HepG2 (cell line): ENCODE results near the gene MICAL1. TPM values are rescaled to one million over a fixed set of nuclear protein-coding genes. Genes with fewer than 3 reads are reported as not detected.

Source experiments
- ARNT2 ChIP-seq: sonication (generic); formaldehyde crosslinking; IDR thresholded peaks from 2 replicates; pipeline ENCODE4 v1.8.0; 2022; ENCODE audit warnings: mild to moderate bottlenecking, low read depth, missing genetic modification reagents, moderate library complexity
- CBX5 ChIP-seq: sonication (generic); formaldehyde crosslinking; IDR thresholded peaks from 2 replicates; pipeline ENCODE4 v1.4.0; 2020; ENCODE audit warnings: missing genetic modification reagents, borderline replicate concordance
- CEBPZ ChIP-seq: IDR thresholded peaks from 2 replicates; pipeline ENCODE4 v1.6.1; 2012; ENCODE audit warnings: low read length, improper control_type of control experiment
- EEA1 ChIP-seq: sonication (generic); formaldehyde crosslinking; IDR thresholded peaks from 2 replicates; pipeline ENCODE4 v1.5.1; 2020; ENCODE audit warnings: mild to moderate bottlenecking, missing genetic modification reagents, borderline replicate concordance
- ELF1 ChIP-seq: sonication (generic); formaldehyde crosslinking; IDR thresholded peaks from 2 replicates; pipeline ENCODE4 v1.4.0; 2020; ENCODE audit warnings: missing genetic modification reagents
- FLYWCH1 ChIP-seq: sonication (generic); formaldehyde crosslinking; IDR thresholded peaks from 2 replicates; pipeline ENCODE4 v1.8.1; 2023; ENCODE audit warnings: mild to moderate bottlenecking, missing genetic modification reagents
- FOXA1 ChIP-seq, 2 experiments: fragments of 450-650 bp in 1 of 2; sonication (generic) in 1 of 2; formaldehyde crosslinking in 1 of 2; IDR thresholded peaks; 2 replicates each; pipeline versions ENCODE4 v1.4.0 to v1.6.1; 2016 to 2020; ENCODE audit warnings: missing genetic modification reagents in 1 of 2
- GATA4 ChIP-seq: sonication (generic); IDR thresholded peaks from 2 replicates; pipeline ENCODE4 v1.6.1; 2016; ENCODE audit warnings: antibody characterized with exemption, low read depth, borderline replicate concordance
- GLI4 ChIP-seq: sonication (generic); formaldehyde crosslinking; IDR thresholded peaks from 2 replicates; pipeline ENCODE4 v1.5.1; 2020; ENCODE audit warnings: missing genetic modification reagents, mild to moderate bottlenecking, moderate library complexity, borderline replicate concordance
- HDAC6 ChIP-seq: fragments of 200-600 bp; sonication (generic); IDR thresholded peaks from 2 replicates; pipeline ENCODE4 v1.7.0; 2017; ENCODE audit warnings: mild to moderate bottlenecking, antibody characterized with exemption, low read length, low read depth
- IRF2 ChIP-seq: IDR thresholded peaks from 2 replicates; pipeline ENCODE4 v1.6.1; 2018; ENCODE audit warnings: missing genetic modification reagents, missing compliant biosample characterization
- IRF9 ChIP-seq: sonication (generic); formaldehyde crosslinking; IDR thresholded peaks from 2 replicates; pipeline ENCODE4 v1.8.0; 2022; ENCODE audit warnings: missing genetic modification reagents, mild to moderate bottlenecking, borderline replicate concordance
- MNT ChIP-seq: fragments of 450-650 bp; IDR thresholded peaks from 2 replicates; pipeline ENCODE4 v1.6.1; 2016
- ONECUT2 ChIP-seq: sonication (generic); formaldehyde crosslinking; IDR thresholded peaks from 2 replicates; pipeline ENCODE4 v1.4.0; 2020; ENCODE audit warnings: missing genetic modification reagents
- POLR2G ChIP-seq: fragments of 200-400 bp; formaldehyde crosslinking; IDR thresholded peaks from 2 replicates; pipeline ENCODE4 v1.6.1; 2018; ENCODE audit warnings: mild to moderate bottlenecking, low read depth, low read length, moderate library complexity
- RFX1 ChIP-seq: fragments of 450-650 bp; IDR thresholded peaks from 2 replicates; pipeline ENCODE4 v1.6.1; 2017
- SNAPC2 ChIP-seq: sonication (generic); formaldehyde crosslinking; IDR thresholded peaks from 2 replicates; pipeline ENCODE4 v1.8.1; 2022; ENCODE audit warnings: mild to moderate bottlenecking, missing genetic modification reagents
- TCF12 ChIP-seq, 2 experiments: fragments of 450-650 bp in 1 of 2; sonication (generic) in 1 of 2; formaldehyde crosslinking in 1 of 2; IDR thresholded peaks; 2 replicates each; pipeline versions ENCODE4 v1.6.1 to v1.8.0; 2017 to 2022; ENCODE audit warnings: antibody characterized with exemption in 1 of 2, mild to moderate bottlenecking in 1 of 2, missing genetic modification reagents in 1 of 2, moderate library complexity in 1 of 2
- ZBTB42 ChIP-seq: sonication (generic); formaldehyde crosslinking; IDR thresholded peaks from 2 replicates; pipeline ENCODE4 v1.5.0; 2020; ENCODE audit warnings: mild to moderate bottlenecking, missing genetic modification reagents
- ZNF292 ChIP-seq: sonication (generic); formaldehyde crosslinking; IDR thresholded peaks from 2 replicates; pipeline ENCODE4 v1.8.1; 2022; ENCODE audit warnings: mild to moderate bottlenecking, low read depth, missing genetic modification reagents, borderline replicate concordance
- ZNF367 ChIP-seq: sonication (generic); formaldehyde crosslinking; IDR thresholded peaks from 2 replicates; pipeline ENCODE4 v1.4.0; 2020; ENCODE audit warnings: missing genetic modification reagents, borderline replicate concordance
- ZNF792 ChIP-seq: IDR thresholded peaks from 2 replicates; pipeline ENCODE4 v1.6.1; 2016
- polyA plus RNA-seq, 8 experiments: library from polyadenylated mRNA; depleted of rRNA in 3 of 8; stranded (reverse) in 7 of 8; unstranded in 1 of 8; fragments of >200 nt; fragmentation: Illumina TruSeq in 4 of 8; extraction: Trizol in 4 of 8; gene quantifications; 2 replicates each; pipeline versions ENCODE4 v1.2.1 to v1.2.3, GENCODE V29; 2011 to 2016; ENCODE audit warnings: low read depth in 4 of 8, missing spikeins in 1 of 8, mixed read lengths in 1 of 8; ENCODE audit not compliant: insufficient read depth in 1 of 8
- total RNA-seq, 5 experiments: library from RNA; depleted of rRNA; stranded (reverse); fragments of >200 nt; fragmentation: Illumina TruSeq; extraction: Trizol; gene quantifications; 2 replicates each; pipeline ENCODE4 v1.2.3, GENCODE V29; 2016; ENCODE audit warnings: low read depth in 1 of 5
- TF ChIP-seq, protein P1 (sequence below): sonication (generic); formaldehyde crosslinking; IDR thresholded peaks from 2 replicates; pipeline ENCODE4 v1.9.0; 2021; ENCODE audit warnings: missing genetic modification reagents, mild to moderate bottlenecking, borderline replicate concordance

Gene MICAL1
- total and polyA plus RNA-seq, 2 of the 13 experiments (the other 11 are each of a cell fraction or from before 2014, with no cell fraction given): 6.9 to 39.0 TPM

DNA sequence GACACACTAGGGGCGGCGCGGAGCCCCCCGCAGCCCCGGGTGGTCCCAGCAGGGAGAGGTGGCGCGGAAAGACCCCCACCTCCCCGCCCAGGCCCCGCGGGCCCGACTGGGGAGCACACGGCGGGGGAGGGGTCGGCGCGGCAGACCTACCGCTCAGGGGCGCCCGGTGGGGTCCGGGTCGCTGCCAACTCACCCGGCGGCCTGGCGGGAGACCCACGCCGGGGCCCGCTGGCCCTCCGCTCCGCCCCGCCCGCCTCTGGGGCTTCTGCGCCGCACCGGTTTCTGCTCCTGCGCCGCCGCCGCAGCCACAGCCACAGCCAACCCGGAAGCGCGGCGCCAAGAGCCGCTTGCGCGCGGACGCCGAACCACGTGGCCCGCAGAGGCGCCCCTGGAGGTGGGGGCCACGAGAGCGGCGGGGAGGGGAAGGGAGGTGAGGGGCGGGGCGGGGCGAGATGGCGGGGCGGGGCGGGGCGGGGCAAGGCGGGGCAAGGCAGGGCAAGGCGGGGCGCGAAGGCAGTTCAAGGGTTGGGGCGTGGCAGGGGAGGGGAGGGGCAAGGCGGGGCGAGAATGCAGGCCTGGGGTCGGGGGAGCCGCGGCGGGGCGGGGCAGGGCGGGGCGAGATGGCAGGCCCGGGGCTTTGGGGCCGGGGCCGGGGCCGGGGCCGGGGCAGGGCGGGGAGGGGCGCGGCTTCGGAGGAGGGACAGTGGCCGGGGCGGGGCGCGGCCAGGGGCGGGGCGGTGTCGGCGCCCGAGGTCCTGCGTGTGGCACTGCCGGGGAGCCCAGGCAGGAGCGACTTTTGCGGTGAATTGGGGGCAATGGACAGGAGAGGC is 27.5 kb upstream of the MICAL1 start, which contains the start of gene ZBTB24 (continued):
- peak; percentile 59; the same call in 1 of the 2 replicates for TF ChIP-seq IRF9 (CRISPR knock-in tag)
- 0 out of 2 replicates have a peak, but pooled peaks have one; percentile 12 for TF ChIP-seq MNT
- TF ChIP-seq CBX5 (CRISPR knock-in tag): no peak
- TF ChIP-seq ZBTB42: no peak
- TF ChIP-seq CEBPZ: no peak
- 0 out of 2 replicates have a peak, but pooled peaks have one; percentile 48 for TF ChIP-seq SNAPC2 (CRISPR knock-in tag)
- peak; percentile 91 for TF ChIP-seq ELF1 (CRISPR knock-in tag)
- no peak for TF ChIP-seq ZNF292 (CRISPR knock-in tag)
- TF ChIP-seq, protein P1, sequence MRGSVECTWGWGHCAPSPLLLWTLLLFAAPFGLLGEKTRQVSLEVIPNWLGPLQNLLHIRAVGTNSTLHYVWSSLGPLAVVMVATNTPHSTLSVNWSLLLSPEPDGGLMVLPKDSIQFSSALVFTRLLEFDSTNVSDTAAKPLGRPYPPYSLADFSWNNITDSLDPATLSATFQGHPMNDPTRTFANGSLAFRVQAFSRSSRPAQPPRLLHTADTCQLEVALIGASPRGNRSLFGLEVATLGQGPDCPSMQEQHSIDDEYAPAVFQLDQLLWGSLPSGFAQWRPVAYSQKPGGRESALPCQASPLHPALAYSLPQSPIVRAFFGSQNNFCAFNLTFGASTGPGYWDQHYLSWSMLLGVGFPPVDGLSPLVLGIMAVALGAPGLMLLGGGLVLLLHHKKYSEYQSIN (CRISPR knock-in tag): no peak
- TF ChIP-seq GATA4: 0 out of 2 replicates have a peak, but pooled peaks have one; percentile 23
- peak; percentile 77 for TF ChIP-seq POLR2G
- TF ChIP-seq EEA1 (CRISPR knock-in tag): no peak
- TF ChIP-seq RFX1: no peak
- no peak for TF ChIP-seq FLYWCH1 (CRISPR knock-in tag)
- TF ChIP-seq ZNF792 (CRISPR knock-in tag): no peak
- no peak for TF ChIP-seq FOXA1 (IDR thresholded peaks at IDR 0.05)
- TF ChIP-seq FOXA1 (CRISPR knock-in tag; IDR thresholded peaks at IDR 0.05): no peak
- TF ChIP-seq ARNT2 (CRISPR knock-in tag): peak; percentile 80; the same call in 1 of the 2 replicates
- TF ChIP-seq GLI4 (CRISPR knock-in tag): no peak
- no peak for TF ChIP-seq ONECUT2
- TF ChIP-seq TCF12 (IDR thresholded peaks at IDR 0.05): no peak
- TF ChIP-seq TCF12 (CRISPR knock-in tag; IDR thresholded peaks at IDR 0.05): no peak
- no peak for TF ChIP-seq IRF2 (CRISPR knock-in tag)
- no peak for TF ChIP-seq HDAC6
- TF ChIP-seq ZNF367 (CRISPR knock-in tag): no peak
